Cardiac fibroblast (primary cell): ENCODE results near the gene SND1.

Source experiments
- DNase-seq, 2 donors: peaks; one replicate each; pipeline versions ENCODE4 v3.0.0 to v3.0.0-alpha.2; 2010; ENCODE audit warnings: low read depth in 2 of 2
- H3K4me3 ChIP-seq, 2 donors: replicated peaks in 1 of 2; 1 replicate in 1 of 2; 2 replicates in 1 of 2; pipeline ENCODE4 v1.5.1; 2011; ENCODE audit warnings: low read depth in 2 of 2, low read length in 2 of 2, mild to moderate bottlenecking in 2 of 2, moderate library complexity in 1 of 2
- TF ChIP-seq, protein P1 (sequence below): IDR thresholded peaks from one replicate; pipeline ENCODE4 v1.5.1; 2011; ENCODE audit warnings: low read depth, mild to moderate bottlenecking, low read length, inconsistent platforms

The SND1 gene

DNA sequence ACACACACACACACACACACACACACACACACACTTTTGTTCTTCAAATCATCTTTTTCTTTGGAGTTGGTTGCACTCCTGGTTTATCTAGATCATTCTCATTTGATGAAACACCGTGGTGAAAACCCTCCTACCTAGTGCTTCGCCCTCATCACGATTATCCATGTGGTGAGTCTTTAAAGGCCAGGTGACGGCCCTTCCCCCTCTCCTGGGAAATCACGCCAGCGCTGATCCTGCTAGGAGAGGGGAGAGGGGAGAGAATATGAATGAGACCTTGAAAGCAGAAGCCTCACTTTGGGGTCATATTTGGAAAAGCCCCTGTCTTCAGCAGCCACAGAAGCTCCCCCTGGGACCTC is 483.1 kb downstream of the SND1 start:
- no peak for DNase-seq
- H3K4me3 ChIP-seq = no peak overlapping the region
- TF ChIP-seq, protein P1, sequence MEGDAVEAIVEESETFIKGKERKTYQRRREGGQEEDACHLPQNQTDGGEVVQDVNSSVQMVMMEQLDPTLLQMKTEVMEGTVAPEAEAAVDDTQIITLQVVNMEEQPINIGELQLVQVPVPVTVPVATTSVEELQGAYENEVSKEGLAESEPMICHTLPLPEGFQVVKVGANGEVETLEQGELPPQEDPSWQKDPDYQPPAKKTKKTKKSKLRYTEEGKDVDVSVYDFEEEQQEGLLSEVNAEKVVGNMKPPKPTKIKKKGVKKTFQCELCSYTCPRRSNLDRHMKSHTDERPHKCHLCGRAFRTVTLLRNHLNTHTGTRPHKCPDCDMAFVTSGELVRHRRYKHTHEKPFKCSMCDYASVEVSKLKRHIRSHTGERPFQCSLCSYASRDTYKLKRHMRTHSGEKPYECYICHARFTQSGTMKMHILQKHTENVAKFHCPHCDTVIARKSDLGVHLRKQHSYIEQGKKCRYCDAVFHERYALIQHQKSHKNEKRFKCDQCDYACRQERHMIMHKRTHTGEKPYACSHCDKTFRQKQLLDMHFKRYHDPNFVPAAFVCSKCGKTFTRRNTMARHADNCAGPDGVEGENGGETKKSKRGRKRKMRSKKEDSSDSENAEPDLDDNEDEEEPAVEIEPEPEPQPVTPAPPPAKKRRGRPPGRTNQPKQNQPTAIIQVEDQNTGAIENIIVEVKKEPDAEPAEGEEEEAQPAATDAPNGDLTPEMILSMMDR = no peak

DNA sequence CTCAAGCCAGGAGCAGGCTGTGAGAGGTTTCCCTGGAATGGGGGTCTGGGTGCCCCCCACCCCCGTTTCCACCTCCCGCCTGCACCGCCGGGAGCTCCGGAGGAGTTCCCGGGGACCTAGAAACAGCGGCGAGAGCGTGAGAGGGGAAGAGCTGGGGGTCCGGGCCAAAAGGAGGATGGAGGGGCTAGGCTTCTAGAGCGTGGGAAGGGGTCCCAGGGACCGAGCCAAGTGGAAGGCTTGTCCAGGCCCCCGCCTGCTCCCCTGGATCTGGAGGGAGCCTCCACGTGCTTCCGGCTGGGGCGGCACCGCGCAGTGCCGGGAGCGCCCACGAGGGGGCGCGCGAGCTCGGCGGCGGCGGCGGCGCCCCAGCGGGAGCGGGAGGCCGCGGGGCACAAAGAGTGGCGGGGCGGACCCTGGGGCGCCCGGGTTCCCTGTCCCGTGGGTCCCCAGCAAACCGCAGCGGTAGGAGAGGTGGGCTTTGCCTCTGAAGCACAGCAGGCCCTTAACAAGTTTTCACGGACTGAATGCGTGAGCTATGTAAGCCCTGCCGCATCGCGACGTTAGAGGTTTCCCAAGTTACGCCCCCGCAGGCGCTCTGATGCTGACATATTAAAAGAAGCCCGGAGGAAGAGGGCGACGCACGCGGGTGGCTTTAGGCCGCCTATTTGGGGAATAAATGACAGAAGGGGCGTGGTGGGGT is 483.7 kb downstream of the SND1 start:
- peak overlapping the region; percentile 55 to 56 for H3K4me3 ChIP-seq
- DNase-seq = peak; percentile 51 to 58
- TF ChIP-seq, protein P1 = peak; percentile 57

DNA sequence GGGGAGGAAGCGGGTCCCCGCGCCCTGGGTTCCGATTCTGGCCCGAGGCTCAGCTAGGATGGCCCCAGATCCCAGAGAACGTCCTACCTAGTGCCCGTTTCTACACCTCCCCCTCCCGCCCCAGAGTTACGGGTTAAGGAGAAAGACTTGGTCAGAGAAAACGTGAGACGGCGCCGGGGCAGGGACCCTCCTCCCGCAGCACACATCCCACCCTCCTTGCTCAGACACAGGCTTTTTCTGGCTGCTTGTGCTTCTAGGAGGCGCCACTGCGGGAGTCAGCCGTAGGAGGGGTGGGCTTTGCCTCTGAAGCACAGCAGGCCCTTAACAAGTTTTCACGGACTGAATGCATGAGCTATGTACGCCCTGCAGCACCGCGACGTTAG is 484.2 kb downstream of the SND1 start:
- TF ChIP-seq, protein P1 = no peak
- DNase-seq = no peak
- H3K4me3 ChIP-seq = peak overlapping the region; percentile 55 to 56

DNA sequence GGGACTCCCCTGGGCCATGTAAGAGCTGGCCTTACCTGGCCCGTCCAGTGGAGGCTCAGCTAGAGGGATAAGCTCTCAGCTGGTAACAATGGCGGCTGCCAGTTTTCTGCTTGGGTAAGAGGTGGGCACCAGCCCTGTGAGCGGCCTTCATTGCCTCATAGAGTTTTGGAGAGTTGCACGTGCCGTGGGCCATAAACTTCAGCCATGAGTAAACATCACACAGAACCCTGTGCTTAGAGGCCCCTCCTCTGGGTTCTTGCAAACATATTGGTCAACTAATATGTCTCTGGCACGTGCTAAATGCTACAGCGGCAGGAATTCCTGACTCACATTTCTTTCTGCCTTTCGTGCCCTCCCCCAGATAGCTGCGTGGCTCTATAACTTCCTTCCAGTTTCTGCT is 485.2 kb downstream of the SND1 start:
- peak; percentile 49 to 70 for DNase-seq
- TF ChIP-seq, protein P1 = no peak
- H3K4me3 ChIP-seq = no peak overlapping the region

DNA sequence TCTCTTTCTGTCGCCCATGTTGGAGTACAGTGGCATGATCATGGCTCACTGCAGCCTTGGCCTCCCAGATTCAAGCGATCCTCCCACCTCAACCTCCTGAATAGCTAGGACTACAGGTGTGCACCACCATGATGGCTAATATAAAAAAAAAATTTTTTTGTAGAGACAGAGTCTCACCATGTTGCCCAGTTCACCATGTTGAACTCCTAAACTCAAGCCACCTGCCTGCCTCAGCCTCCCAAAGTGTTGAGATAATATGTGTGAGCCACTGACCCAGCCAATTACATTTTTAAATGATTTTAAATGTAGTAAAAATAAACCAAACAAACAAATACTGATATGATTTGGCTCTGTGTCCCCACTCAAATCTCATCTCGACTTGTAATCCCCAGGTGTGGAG is 487.4 kb downstream of the SND1 start:
- no peak overlapping the region for H3K4me3 ChIP-seq
- DNase-seq = no peak
- TF ChIP-seq, protein P1 = no peak

DNA sequence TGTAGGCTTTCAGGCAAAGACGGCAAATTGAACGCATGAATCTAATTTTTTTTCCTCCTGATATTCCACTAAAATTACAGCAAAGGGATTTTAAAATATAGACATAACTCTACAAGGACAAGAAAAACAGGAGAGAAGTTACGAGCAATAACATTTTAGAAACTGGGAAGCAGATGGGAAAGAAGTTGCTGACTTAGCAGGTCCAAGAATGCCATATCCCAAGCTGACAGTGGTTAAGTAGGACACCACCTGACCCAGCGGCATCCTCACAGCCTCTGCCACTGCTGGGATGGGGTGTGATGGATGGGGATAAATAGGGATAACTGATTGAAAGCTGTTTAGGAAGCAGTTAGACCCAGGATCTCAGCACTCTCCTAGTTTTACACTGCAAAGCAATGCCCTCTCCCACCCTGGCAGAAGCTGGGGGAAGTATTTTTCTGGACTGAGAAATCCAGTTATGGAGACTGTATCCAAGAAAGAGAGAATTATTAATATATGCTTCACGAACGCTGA is 489.7 kb downstream of the SND1 start:
- no peak overlapping the region for H3K4me3 ChIP-seq
- TF ChIP-seq, protein P1 = no peak
- DNase-seq = no peak
